Cerebellar nuclear complex (tissue), 1 donor: ENCODE results near the gene DPP6.
A peak's percentile ranks its signal among the peaks of the same experiment; 100 is the strongest.

ENCODE experiments used
- DNase-seq, 2 experiments: peaks; one replicate each; lab custom pipeline; 2025; lab: John Stamatoyannopoulos, UW

DPP6 gene

DNA sequence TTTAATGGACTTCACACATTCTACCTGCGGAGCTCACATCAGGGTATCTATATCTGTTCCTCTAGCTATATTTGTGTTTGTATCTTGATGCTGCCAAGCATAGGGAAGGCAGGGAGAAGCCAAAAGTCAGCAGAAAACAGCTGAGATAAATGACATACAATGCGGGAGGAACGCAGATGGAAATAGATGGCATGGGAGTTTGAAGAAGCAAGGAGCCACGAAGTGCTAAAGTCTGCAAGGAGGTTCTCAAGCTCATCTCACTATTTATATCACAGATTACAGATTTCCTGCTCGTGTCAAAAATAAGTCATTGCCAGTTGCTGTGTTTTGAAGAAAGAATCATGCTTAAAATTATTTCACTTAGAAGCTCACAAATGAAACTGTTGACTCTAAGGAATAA lies 180.5 kb downstream of the DPP6 start:
- no peak for DNase-seq

DNA sequence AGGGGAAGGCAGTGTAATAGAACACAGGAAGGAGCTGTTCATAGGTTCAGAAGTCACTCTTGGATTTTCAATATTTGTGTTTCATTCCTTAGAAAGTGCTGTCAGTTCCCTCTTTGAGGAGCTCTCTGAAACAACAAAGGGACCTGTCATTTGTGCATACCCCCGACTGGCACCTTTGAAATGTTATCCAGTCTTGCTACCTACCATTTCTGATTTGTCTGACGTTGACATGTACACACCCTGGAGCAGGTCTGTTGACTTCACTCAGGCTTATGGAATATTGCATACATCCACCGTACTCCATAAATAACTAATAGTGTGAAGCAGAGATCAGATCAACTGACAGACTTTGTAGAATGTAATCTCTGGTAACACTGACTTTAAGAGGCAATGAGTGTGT lies 189.8 kb downstream of the DPP6 start:
- DNase-seq: no peak

DNA sequence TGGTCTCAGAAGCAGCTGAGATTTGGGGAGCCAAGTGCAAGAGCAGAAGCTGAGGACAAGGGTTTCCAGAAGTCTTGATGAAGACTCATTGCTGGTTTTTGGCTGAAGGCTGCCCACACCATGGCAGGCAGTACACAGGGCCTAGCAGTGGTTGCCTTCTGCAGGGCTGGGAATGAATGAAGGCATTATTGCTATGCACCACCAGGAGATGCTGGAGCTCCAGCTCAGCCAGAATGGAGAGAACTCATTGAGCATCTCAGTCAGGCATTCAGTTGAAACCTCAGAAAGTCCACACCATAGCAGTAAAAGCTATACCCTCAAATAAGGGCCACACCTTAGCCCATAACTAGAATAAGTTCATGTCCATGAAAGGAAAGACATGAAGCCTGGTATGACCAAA lies 190.5 kb downstream of the DPP6 start:
- no peak for DNase-seq

DNA sequence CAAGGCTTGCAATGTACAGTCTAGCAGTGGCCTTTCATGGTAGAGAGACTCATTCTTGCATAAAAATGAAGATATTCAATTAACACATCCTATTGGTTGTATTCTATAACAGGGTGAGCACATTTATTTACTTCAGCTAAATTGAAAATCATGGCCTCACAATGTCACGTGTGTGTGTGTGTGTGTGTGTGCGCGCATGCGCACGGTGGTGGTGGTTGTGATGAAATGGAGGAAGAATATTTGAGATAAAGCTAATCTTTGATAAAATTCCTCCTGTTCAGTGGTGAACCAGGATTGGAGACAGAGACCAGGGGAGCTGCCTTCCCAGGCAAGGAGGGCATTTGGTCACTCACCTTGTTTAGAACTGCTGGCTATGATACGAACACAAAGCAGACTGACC lies 199.8 kb downstream of the DPP6 start:
- DNase-seq: no peak

GRCh38 chr7:154253810-154254209 lies 201.6 kb downstream of the DPP6 start:
- DNase-seq: no peak

- no peak for DNase-seq
Observed at GRCh38 chr7:154255324-154255723, 203.1 kb downstream of the DPP6 start.

DNA sequence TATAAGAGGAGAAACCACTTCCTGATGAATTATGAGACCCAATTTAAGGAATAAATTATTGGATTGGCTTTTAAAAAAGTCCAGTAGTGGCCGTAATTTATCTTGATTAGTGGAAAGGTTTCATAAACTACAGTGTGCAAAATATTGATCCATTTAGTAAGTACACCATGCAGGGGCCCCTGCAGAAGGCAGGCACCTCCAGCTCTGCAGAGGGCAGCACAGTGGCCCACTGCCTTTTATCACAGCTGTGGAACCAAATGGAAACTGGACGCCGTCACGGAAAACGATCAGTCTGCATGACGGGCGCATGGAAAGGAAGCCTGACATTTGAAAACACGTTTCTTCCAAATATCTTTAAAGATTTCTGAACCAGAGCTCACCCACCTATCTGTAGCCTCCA lies 204.0 kb downstream of the DPP6 start:
- no peak for DNase-seq

GRCh38 chr7:154259396-154259795 lies 207.2 kb downstream of the DPP6 start:
- DNase-seq: no peak

DNA sequence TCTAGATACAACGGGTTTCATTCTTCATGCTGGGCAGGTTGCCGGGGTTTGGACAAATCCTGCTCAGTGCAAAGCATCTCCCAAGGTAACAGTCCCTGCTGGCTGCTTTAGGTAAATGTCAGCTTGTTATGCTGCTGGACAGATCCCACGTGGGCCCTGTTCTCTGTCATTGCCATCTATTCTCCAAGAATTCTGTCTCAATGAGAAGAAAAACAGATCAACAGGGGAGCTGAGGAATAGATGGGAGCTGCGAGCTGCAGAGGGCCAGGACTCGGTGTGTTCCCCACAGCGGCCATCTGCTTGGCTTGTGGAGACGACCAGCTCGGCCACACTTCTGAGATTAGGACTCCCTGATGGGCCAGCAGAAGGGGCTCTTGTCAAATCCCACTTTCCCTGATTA lies 235.2 kb downstream of the DPP6 start:
- peak in 1 of 2 experiments; percentile 44 for DNase-seq

DNA sequence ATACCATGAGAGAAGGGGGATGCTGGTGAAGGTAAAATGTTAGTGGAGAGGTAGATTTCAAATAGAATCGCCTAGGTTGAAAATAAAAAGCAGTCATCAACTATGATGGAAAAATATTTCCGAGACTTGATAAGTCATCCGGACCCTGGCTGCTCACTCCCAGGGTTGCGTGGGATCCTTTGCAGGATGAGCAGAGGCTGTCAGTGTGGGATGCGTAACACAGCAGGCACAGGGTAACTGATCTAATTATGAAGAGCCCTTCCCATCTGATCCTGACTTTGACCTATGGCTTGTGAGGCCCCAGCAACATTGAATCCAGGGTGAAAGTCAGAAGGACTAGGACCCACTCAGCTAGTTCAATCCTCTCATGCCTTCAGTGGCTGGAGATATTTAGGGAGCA lies 236.9 kb downstream of the DPP6 start:
- no peak for DNase-seq

DNA sequence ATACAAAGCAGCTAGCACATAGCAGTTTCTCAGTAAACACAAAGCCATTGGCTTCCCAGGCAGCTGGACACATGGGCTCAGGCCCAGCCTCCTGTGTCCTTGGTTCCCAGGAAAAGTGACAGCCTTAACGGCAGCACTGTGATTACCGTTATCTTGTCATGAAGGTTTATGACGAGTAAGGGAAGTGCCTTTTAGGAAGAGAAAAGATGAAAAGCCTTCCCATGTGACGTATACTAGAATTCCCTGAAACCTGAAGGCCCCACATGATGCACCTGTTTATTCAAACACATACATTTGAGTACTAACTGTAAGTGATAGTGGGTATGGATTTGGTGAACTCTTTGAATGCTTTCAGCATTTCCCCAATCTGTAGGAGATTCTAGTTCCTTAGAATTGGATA lies 244.2 kb downstream of the DPP6 start:
- no peak for DNase-seq

DNA sequence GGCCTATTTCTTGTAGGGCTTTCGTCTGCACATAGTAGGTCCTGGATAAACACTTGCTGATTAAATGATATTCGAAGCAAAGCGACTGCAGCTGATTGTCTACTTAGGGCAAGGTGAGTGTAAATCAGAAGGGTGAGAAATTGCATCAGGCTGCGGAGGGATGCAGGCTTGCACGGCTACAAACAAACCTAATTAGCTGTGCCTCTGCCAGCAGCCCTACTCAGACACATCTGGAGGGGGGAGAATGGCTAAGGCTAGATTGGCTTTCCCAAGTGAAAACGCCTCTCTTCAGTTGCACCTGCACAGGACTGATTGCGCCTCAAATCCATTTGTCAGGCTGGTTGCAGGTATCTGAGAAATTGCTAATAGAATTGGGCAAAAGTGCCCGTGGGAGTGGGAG lies 247.5 kb downstream of the DPP6 start:
- no peak for DNase-seq

DNA sequence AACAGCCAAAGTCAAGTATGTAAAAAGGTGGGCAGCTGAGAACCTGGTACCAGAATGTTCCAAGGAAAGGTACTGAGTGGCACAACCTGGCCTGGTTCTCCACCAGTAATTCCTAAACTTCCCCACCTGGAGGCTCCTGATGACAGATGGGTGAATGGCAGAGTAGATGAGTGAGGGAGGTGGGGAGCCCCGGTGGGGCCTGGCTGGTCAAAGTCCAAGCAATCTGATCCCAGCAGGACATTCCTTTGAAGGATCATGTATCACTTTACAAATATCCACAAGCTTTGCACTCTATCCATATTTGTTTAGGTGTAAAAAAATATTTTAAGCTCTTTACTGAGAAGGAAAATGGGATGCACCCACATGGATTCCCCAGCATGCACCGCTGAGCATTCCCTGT lies 250.2 kb downstream of the DPP6 start:
- no peak for DNase-seq

GRCh38 chr7:154304231-154304630 lies 252.0 kb downstream of the DPP6 start:
- no peak for DNase-seq

GRCh38 chr7:154304740-154305700 lies 252.8 kb downstream of the DPP6 start:
- no peak for DNase-seq

- DNase-seq: no peak
Observed at GRCh38 chr7:154306036-154306435, 253.8 kb downstream of the DPP6 start.

DNA sequence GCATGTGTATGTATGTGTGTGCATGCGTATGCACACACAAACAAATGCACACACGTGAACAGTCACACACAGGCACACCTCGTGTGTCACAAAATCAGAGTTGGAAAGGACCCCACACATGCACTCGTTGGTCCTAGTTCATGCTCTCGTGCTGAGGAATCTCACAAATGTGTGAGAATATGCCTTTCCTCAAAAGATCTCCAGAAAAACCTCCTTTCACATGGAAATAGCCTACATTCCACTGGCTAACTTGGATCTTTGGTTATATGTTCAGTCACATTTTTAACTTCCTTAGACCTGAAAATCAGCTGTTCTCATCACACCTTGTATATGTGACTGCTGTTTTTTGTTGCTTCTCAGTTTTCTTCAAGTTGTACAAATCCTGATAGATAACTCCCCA lies 256.7 kb downstream of the DPP6 start:
- no peak for DNase-seq

DNA sequence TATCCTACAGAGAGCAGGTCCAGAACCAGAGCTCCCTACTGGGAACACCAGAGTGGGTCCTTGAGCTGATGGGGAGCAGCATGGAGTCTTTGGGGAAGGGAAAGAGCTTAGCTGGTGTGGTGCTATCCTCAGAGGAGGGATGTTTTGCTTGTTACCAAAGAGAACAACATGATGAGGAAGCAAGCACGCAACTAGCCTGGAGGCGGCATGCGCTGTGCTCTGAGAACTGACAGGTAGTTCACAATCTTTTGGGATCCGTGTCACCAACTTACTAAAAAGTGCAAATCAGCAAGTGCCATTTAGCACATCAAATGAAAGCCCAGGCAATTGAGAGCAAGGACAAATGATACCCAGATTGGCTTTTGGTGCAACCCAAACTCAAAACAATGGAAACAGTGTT lies 257.9 kb downstream of the DPP6 start:
- DNase-seq: no peak

DNA sequence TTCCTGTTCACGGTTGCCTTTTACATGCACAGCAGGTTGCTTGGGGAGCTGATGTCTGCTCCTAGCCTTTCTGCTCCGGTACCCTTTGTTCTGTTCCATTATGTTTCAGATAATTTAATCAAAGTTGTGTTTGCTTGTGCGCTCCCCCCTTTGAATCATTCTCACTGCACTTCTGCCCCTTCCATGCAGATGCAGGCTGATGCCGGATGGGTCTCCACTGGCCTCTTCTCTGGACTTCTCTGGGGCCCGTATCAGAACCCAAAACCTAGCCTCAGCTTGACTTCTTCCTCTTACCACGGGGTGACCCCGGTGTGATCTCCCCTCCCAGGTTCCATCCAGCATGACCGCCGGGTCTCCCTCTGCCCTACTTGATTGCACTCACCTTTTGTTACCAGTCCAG lies 272.0 kb downstream of the DPP6 start:
- no peak for DNase-seq

DNA sequence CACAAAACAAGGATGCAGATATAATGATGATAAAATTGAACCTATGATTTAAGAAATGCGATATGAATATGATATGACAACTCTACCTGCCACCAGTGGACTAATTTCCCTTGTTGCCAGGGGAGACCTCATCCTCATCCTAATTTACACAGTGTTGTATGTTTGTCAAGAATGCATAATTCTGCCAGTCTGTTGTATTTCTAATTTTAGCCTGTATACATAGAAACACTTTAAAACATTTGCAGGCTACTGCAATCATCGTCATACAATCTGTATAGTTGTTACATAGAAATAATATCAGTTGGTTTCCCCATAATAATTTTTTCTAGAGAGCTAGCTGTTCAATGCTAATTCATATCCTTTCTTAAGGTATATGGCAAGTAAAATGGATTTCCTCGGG lies 274.2 kb downstream of the DPP6 start:
- no peak for DNase-seq

DNA sequence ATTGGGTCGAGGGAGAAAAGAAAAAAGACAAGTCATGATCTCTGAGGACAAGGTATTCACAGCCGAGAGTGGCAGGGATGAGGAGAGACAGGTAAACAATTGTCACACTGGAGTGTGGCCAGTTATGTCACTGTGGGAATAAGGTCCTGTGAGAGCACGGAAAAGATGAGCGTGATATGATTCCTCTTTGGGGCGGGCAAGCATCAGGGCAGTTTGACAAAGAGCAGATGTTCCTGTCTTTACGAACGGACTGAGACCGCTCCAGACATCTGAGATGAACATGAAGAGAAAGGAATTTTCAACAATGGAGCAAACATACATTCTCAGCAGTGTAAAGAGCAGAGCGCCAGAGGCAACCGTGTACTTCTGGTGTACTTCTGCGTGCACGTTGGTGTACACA lies 278.1 kb downstream of the DPP6 start:
- DNase-seq: no peak

GRCh38 chr7:154332811-154333580 lies 280.8 kb downstream of the DPP6 start:
- DNase-seq: no peak

GRCh38 chr7:154336295-154336694 lies 284.1 kb downstream of the DPP6 start:
- no peak for DNase-seq
